Measurements from ENCODE around the gene RBBP8. TPM values are rescaled to one million over a fixed set of nuclear protein-coding genes. Genes with fewer than 3 reads are reported as not detected.

The RBBP8 gene
- total RNA-seq, 1 donor from 2014 or later = 44.0 TPM

DNA sequence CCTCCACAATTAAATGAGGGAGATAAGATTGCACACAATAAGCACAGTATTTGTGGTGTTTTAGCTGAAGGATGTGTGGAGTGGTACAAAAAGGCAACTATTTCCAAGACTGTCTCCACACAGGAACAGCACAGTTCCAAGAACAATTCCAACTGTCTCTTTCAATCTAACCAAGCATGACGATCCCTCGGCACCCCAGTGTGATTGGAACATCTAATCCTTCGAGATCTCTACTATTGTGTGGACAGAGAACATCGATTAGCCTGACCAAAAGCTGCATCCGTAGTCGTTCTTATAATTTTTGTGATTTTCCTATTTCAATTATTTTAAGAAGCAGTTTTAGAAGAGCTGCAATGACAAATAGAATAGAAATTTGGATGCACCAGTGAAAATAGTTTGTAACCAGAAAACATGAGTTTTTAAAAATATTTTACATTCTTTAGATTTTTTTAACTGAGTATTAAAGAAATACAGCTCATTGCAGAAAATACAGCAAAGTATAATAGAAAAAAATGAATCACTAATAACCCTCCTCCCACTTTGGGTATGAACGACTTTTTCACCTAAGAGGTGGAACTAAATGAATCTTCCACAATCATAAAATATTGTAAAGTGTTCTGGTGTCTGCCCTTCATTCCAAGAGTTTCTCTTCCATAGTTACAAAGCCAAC is 125.8 kb downstream of the RBBP8 start:
- Histone ChIP-seq H3K36me3 (ENCODE audit: control insufficient read depth, insufficient read depth, low read length) (no peaks in the 10 kb centered on the region), H3K4me3 (ENCODE audit: low read depth, low read length) (no peak overlapping the region), H3K27me3 (ENCODE audit: control insufficient read depth, insufficient read depth, low read length) (no peaks in the 10 kb centered on the region)
- TF ChIP-seq, protein P1, sequence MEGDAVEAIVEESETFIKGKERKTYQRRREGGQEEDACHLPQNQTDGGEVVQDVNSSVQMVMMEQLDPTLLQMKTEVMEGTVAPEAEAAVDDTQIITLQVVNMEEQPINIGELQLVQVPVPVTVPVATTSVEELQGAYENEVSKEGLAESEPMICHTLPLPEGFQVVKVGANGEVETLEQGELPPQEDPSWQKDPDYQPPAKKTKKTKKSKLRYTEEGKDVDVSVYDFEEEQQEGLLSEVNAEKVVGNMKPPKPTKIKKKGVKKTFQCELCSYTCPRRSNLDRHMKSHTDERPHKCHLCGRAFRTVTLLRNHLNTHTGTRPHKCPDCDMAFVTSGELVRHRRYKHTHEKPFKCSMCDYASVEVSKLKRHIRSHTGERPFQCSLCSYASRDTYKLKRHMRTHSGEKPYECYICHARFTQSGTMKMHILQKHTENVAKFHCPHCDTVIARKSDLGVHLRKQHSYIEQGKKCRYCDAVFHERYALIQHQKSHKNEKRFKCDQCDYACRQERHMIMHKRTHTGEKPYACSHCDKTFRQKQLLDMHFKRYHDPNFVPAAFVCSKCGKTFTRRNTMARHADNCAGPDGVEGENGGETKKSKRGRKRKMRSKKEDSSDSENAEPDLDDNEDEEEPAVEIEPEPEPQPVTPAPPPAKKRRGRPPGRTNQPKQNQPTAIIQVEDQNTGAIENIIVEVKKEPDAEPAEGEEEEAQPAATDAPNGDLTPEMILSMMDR (IDR thresholded peaks at IDR 0.05; ENCODE audit: insufficient read depth, low read length, poor library complexity, severe bottlenecking) = no peak
- no peak for DNase-seq (ENCODE audit: low read depth)

DNA sequence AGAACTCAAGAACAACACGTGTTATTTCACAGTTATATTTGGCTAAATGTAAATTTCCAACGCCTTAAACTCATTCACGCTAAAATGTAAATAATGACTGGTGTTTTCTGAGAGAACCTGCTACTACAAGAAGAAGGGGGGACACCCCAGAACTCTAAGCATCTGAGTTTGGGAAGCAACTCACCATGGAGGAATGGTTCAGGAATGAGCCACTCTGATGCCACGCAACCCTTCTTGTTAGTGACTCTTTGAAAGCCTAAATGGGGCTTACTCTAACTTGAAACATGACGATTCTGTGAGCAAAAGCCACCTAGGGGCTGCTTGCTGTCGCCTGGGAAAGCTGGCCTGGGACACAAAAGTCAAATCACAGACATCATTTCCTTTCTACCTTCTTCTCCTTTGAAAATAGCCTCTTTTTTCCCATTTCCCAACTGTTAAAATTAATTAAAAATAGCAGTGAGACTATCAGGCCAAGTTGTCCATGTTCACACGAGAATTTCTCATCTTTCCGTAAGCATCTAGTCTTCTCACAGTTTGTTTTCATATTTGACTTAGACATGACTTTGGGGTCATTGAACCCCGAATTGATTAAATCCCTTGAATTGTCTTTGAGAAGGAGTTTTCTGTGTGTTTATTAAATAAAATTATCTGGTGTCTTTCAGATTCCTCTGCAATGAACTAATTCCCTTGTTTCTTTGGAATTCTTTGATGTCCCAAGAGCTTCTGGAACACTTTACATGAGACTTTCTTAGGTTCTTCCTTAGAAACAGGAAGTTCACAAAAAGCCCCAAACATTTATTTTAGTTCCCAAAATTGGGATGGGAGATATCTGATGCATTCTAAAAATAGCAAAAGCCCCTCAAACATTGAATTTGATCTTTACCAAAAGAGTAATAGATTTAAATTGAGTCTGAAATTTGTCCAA is 126.7 kb downstream of the RBBP8 start:
- H3K27me3 ChIP-seq (ENCODE audit: control insufficient read depth, insufficient read depth, low read length) = no peaks in the 10 kb centered on the region
- TF ChIP-seq, protein P1 (IDR thresholded peaks at IDR 0.05; ENCODE audit: insufficient read depth, low read length, poor library complexity, severe bottlenecking) = no peak

DNA sequence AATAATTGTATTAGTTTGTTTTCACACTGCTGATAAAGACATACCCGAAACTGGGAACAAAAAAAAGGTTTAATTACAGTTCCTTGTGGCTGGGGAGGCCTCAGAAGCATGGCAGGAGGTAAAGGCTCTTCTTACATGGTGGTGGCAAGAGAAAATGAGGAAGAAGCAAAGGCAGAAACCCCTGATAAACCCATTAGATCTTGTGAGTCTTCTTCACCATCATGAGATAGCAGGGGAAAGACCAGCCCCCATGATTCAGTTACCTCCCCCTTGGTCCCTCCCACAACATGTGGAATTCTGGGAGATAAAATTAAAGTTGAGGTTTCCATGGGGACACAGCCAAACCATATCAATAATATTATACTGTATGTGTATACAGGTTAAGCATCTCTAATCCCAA is 128.9 kb downstream of the RBBP8 start:
- TF ChIP-seq, protein P1 (IDR thresholded peaks at IDR 0.05; ENCODE audit: insufficient read depth, low read length, poor library complexity, severe bottlenecking) = no peak
- no peaks in the 10 kb centered on the region for H3K27me3 ChIP-seq (ENCODE audit: control insufficient read depth, insufficient read depth, low read length)
- no peak for DNase-seq (ENCODE audit: low read depth)
- H3K36me3 ChIP-seq (ENCODE audit: control insufficient read depth, insufficient read depth, low read length) = no peaks in the 10 kb centered on the region
- no peak overlapping the region for H3K4me3 ChIP-seq (ENCODE audit: low read depth, low read length)

More for the DNA sequence above, 126.7 kb downstream of the RBBP8 start:
- no peak for DNase-seq (ENCODE audit: low read depth)
- no peaks in the 10 kb centered on the region for H3K36me3 ChIP-seq (ENCODE audit: control insufficient read depth, insufficient read depth, low read length)
- H3K4me3 ChIP-seq (ENCODE audit: low read depth, low read length) = no peak overlapping the region

DNA sequence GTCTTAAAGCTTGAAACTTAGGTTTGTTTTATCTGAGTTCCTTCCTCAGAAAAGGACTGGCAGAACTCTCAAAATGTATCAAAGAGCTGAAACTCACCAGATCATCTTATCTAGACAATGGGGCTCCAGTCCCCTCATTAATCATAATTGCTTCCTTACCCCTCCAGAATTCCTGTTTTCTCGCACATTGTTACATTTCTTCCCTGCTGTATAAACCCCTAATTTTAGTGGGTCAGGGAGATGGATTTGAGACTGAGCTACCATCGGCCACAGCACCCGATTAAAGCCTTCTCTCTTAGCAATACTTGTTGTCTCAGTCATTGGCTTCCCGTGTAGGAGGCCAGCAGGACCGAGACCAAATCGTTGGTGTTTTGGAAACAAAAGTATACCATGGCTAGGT is 130.4 kb downstream of the RBBP8 start:
- no peak for DNase-seq (ENCODE audit: low read depth)
- H3K4me3 ChIP-seq (ENCODE audit: low read depth, low read length) = no peak overlapping the region
- no peaks in the 10 kb centered on the region for H3K36me3 ChIP-seq (ENCODE audit: control insufficient read depth, insufficient read depth, low read length)
- TF ChIP-seq, protein P1 (IDR thresholded peaks at IDR 0.05; ENCODE audit: insufficient read depth, low read length, poor library complexity, severe bottlenecking) = no peak
- H3K27me3 ChIP-seq (ENCODE audit: control insufficient read depth, insufficient read depth, low read length) = no peaks in the 10 kb centered on the region

DNA sequence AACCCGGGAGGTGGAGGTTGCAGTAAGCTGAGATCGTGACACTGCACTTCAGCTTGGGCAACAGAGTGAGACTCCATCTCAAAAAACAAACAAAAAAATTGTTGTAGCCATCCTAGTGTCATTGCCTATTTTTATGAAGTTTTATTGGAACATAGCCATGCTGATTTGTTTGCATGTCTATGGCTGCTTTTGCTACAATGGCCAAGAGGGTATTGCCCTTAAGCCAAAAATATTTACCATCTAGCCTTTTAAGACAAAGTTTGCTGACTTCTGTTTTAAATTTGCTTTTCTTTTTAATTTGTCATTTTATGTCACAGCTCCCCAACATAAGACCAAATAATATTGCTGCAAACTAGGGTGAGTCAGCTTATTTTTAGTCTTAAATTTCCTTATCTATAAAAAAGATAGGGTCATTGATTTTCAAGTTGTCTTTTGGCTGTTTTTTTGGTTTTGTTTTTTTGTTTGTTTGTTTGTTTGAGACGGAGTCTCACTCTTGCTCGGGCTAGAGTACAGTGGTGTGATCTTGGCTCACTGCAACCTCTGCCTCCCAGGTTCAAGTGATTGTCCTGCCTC is 132.2 kb downstream of the RBBP8 start:
- TF ChIP-seq, protein P1 (IDR thresholded peaks at IDR 0.05; ENCODE audit: insufficient read depth, low read length, poor library complexity, severe bottlenecking) = no peak
- H3K4me3 ChIP-seq (ENCODE audit: low read depth, low read length) = no peak overlapping the region
- no peaks in the 10 kb centered on the region for H3K27me3 ChIP-seq (ENCODE audit: control insufficient read depth, insufficient read depth, low read length)
- H3K36me3 ChIP-seq (ENCODE audit: control insufficient read depth, insufficient read depth, low read length) = no peaks in the 10 kb centered on the region
- no peak for DNase-seq (ENCODE audit: low read depth)

Measured in kidney epithelial cell (primary cell).